PFSK-1 (cell line): ENCODE results near the gene FGGY.

Source experiments
- FOXP2 ChIP-seq: optimal IDR thresholded peaks from 2 replicates; pipeline ENCODE3; 2011; ENCODE audit warnings: borderline replicate concordance, control low read depth, inconsistent platforms; ENCODE audit not compliant: insufficient read depth; ENCODE audit errors: extremely low read length, extremely low read depth
- POLR2AphosphoS5 ChIP-seq: IDR thresholded peaks from 2 replicates; pipeline ENCODE4 v1.6.1; 2012; ENCODE audit warnings: low read depth, mild to moderate bottlenecking, control low read depth, low read length, moderate library complexity
- REST ChIP-seq, 2 experiments: IDR thresholded peaks; 2 replicates each; pipeline versions ENCODE4 v1.6.1 to v1.8.0; 2011 to 2012; ENCODE audit warnings: low read depth in 2 of 2, low read length in 2 of 2, control low read depth in 1 of 2, inconsistent platforms in 1 of 2, mild to moderate bottlenecking in 1 of 2, moderate library complexity in 1 of 2; ENCODE audit not compliant: insufficient read depth in 1 of 2
- SIN3A ChIP-seq: IDR thresholded peaks from 2 replicates; pipeline ENCODE4 v1.6.1; 2012; ENCODE audit warnings: mild to moderate bottlenecking, low read length, moderate library complexity, borderline replicate concordance; ENCODE audit not compliant: insufficient read depth
- TAF1 ChIP-seq: IDR thresholded peaks from 2 replicates; pipeline ENCODE4 v1.6.1; 2012; ENCODE audit warnings: low read length, control low read depth, borderline replicate concordance; ENCODE audit not compliant: insufficient read depth

The FGGY gene

GRCh38 chr1:59484096-59484495, 187.2 kb downstream of the FGGY start:
- TF ChIP-seq REST (IDR thresholded peaks at IDR 0.05; ENCODE audit: insufficient read depth in 1 of 2, low read depth in 2 of 2, low read length in 2 of 2) (no peak), FOXP2 (no peak), POLR2AphosphoS5 (no peak)

GRCh38 chr1:59485171-59485570, 188.3 kb downstream of the FGGY start:
- TF ChIP-seq FOXP2 = no peak
- TF ChIP-seq TAF1 = no peak
- TF ChIP-seq REST (IDR thresholded peaks at IDR 0.05; ENCODE audit: insufficient read depth in 1 of 2, low read depth in 2 of 2, low read length in 2 of 2) = no peak
- TF ChIP-seq POLR2AphosphoS5 = no peak
- TF ChIP-seq SIN3A = no peak

- no peak for TF ChIP-seq POLR2AphosphoS5
- TF ChIP-seq SIN3A = no peak
- TF ChIP-seq TAF1 = no peak
- no peak for TF ChIP-seq FOXP2
- no peak for TF ChIP-seq REST (IDR thresholded peaks at IDR 0.05; ENCODE audit: insufficient read depth in 1 of 2, low read depth in 2 of 2, low read length in 2 of 2)
Measured at GRCh38 chr1:59485949-59486348, 189.1 kb downstream of the FGGY start.

- no peak for TF ChIP-seq REST (IDR thresholded peaks at IDR 0.05; ENCODE audit: insufficient read depth in 1 of 2, low read depth in 2 of 2, low read length in 2 of 2)
- no peak for TF ChIP-seq POLR2AphosphoS5
- no peak for TF ChIP-seq FOXP2
- TF ChIP-seq TAF1 = no peak
- no peak for TF ChIP-seq SIN3A
Measured at GRCh38 chr1:59486615-59487014, 189.7 kb downstream of the FGGY start.
